HCT116 (cell line): Measurements from ENCODE around the gene PLEK. TPM values are rescaled to one million over a fixed set of nuclear protein-coding genes. Genes with fewer than 3 reads are reported as not detected.

Source experiments
- ATAC-seq: fragments of 200-7000 bp; cut with Tn5 transposase; 2 replicates; pipeline ENCODE4 v1.9.1; 2020; ENCODE audit warnings: mild to moderate bottlenecking, moderate library complexity
- BruUV-seq: library from RNA; stranded (reverse); fragments of 400-500 nt; replicated peaks from 2 replicates; lab custom pipeline; 2021; lab: Mats Ljungman, UMichigan
- CTCF ChIA-PET: fragments of 300-600 bp; sonication (Branson Sonifier 250); formaldehyde crosslinking; loops from one replicate; lab custom pipeline; 2021; ENCODE audit warnings: antibody characterized with exemption; lab: Charles Lee
- POLR2A ChIA-PET: fragments of 300-600, 350-600 bp; sonication (Branson Sonifier 250); formaldehyde crosslinking; loops from one replicate; lab custom pipeline; 2021; ENCODE audit warnings: antibody characterized with exemption; lab: Charles Lee
- RAD21 ChIA-PET, 2 experiments: fragments of 300-600 bp; sonication (Branson Sonifier 250); formaldehyde crosslinking; loops; one replicate each; lab custom pipeline; 2023; ENCODE audit warnings: low total read pairs in 2 of 2; ENCODE audit not compliant: uncharacterized antibody in 2 of 2, unreplicated experiment in 2 of 2, low non-redundant PET in 1 of 2; lab: Charles Lee
- DNase-seq: peaks from one replicate; pipeline ENCODE4 v3.0.0-alpha.2; 2010; ENCODE audit warnings: low read depth, low spot score
- H2AFZ ChIP-seq: fragments of 200-600 bp; shearing (Covaris generic), sonication (generic); 2 replicates; pipeline ENCODE4 v1.6.1; 2017; ENCODE audit warnings: low read depth, mixed run types, mixed read lengths, antibody characterized with exemption, low read length; ENCODE audit not compliant: poor library complexity, severe bottlenecking
- H3K27ac ChIP-seq: 2 replicates; pipeline ENCODE4 v1.5.1; 2012; ENCODE audit warnings: low read depth, low read length
- H3K27me3 ChIP-seq: fragments of 200-600 bp; sonication (generic); 2 replicates; pipeline ENCODE4 v1.6.1; 2016; ENCODE audit warnings: mixed run types, low read length, mixed read lengths; ENCODE audit not compliant: insufficient read depth
- H3K36me3 ChIP-seq, 2 experiments: fragments of 200-500 bp in 1 of 2; fragments of 200-600 bp in 1 of 2; sonication (Bioruptor generic) in 1 of 2; sonication (generic) in 1 of 2; 2 replicates each; pipeline versions ENCODE4 v1.5.1 to v1.6.1; 2014 to 2016; ENCODE audit warnings: low read length in 2 of 2, inconsistent platforms in 1 of 2, mixed read lengths in 1 of 2, mixed run types in 1 of 2; ENCODE audit not compliant: insufficient read depth in 2 of 2, control insufficient read depth in 1 of 2
- H3K4me1 ChIP-seq, 2 experiments: fragments of 200-600 bp in 1 of 2; sonication (generic) in 1 of 2; 2 replicates each; pipeline versions ENCODE4 v1.5.1 to v1.6.1; 2012 to 2017; ENCODE audit warnings: low read length in 2 of 2, inconsistent platforms in 1 of 2, mild to moderate bottlenecking in 1 of 2, mixed read lengths in 1 of 2, mixed run types in 1 of 2, moderate library complexity in 1 of 2; ENCODE audit not compliant: insufficient read depth in 2 of 2, control insufficient read depth in 1 of 2
- H3K4me2 ChIP-seq: fragments of 200-600 bp; sonication (generic); 2 replicates; pipeline ENCODE4 v1.6.1; 2017; ENCODE audit warnings: mixed run types, low read length, mixed read lengths
- H3K4me3 ChIP-seq, 2 experiments: fragments of 200-600 bp in 1 of 2; sonication (generic) in 1 of 2; replicated peaks in 1 of 2; 2 replicates each; pipeline ENCODE4 v1.5.1; 2011 to 2016; ENCODE audit warnings: low read length in 2 of 2, control low read depth in 1 of 2, low read depth in 1 of 2, mild to moderate bottlenecking in 1 of 2, mixed read lengths in 1 of 2, mixed run types in 1 of 2
- H3K79me2 ChIP-seq: fragments of 200-600 bp; sonication (generic); 2 replicates; pipeline ENCODE4 v1.6.1; 2017; ENCODE audit warnings: mild to moderate bottlenecking, mixed run types, low read length, moderate library complexity, mixed read lengths; ENCODE audit not compliant: insufficient read depth
- H3K9ac ChIP-seq: fragments of 200-600 bp; sonication (generic); 2 replicates; pipeline ENCODE4 v1.6.1; 2016; ENCODE audit warnings: low read length, mixed read lengths
- H3K9me2 ChIP-seq: fragments of 200-600 bp; sonication (generic), shearing (Covaris generic); 2 replicates; pipeline ENCODE4 v1.6.1; 2017; ENCODE audit warnings: mixed run types, mild to moderate bottlenecking, moderate library complexity; ENCODE audit not compliant: insufficient read depth
- H3K9me3 ChIP-seq, 2 experiments: fragments of 200-500 bp in 1 of 2; fragments of 200-600 bp in 1 of 2; sonication (Bioruptor generic) in 1 of 2; sonication (generic) in 1 of 2; 2 replicates each; pipeline ENCODE4 v1.6.1; 2014 to 2017; ENCODE audit warnings: low read length in 2 of 2, mixed read lengths in 2 of 2, inconsistent platforms in 1 of 2, low read depth in 1 of 2, mild to moderate bottlenecking in 1 of 2, mixed run types in 1 of 2, moderate library complexity in 1 of 2; ENCODE audit not compliant: control insufficient read depth in 1 of 2, insufficient read depth in 1 of 2
- H4K20me1 ChIP-seq: fragments of 200-600 bp; sonication (generic), shearing (Covaris generic); 2 replicates; pipeline ENCODE4 v1.6.1; 2017; ENCODE audit warnings: mixed run types, mild to moderate bottlenecking, moderate library complexity; ENCODE audit not compliant: insufficient read depth
- CBX3 ChIP-seq: IDR thresholded peaks from 2 replicates; pipeline ENCODE4 v1.6.1; 2012; ENCODE audit warnings: low read depth
- CEBPB ChIP-seq: IDR thresholded peaks from 2 replicates; pipeline ENCODE4 v1.6.1; 2012; ENCODE audit warnings: low read depth
- FOSL1 ChIP-seq: IDR thresholded peaks from 2 replicates; pipeline ENCODE4 v1.6.1; 2012; ENCODE audit warnings: low read depth
- JUND ChIP-seq: IDR thresholded peaks from 2 replicates; pipeline ENCODE4 v1.6.1; 2012
- POLR2AphosphoS5 ChIP-seq: IDR thresholded peaks from 2 replicates; pipeline ENCODE4 v1.6.1; 2011; ENCODE audit warnings: mild to moderate bottlenecking, low read depth, low read length, moderate library complexity
- RAD21 ChIP-seq: IDR thresholded peaks from 2 replicates; pipeline ENCODE4 v1.6.1; 2012; ENCODE audit warnings: low read depth, mild to moderate bottlenecking
- SIN3A ChIP-seq: IDR thresholded peaks from 2 replicates; pipeline ENCODE4 v1.6.1; 2012; ENCODE audit warnings: low read depth
- SP1 ChIP-seq: IDR thresholded peaks from 2 replicates; pipeline ENCODE4 v1.6.1; 2012; ENCODE audit warnings: low read depth
- TCF7L2 ChIP-seq: IDR thresholded peaks from 2 replicates; pipeline ENCODE4 v1.7.0; 2011; ENCODE audit warnings: borderline replicate concordance, inconsistent platforms; ENCODE audit not compliant: insufficient read depth, insufficient read length; ENCODE audit errors: extremely low read depth
- YY1 ChIP-seq: IDR thresholded peaks from 2 replicates; pipeline ENCODE4 v1.6.1; 2011; ENCODE audit warnings: low read length, low read depth, moderate library complexity, mild to moderate bottlenecking; ENCODE audit not compliant: insufficient replicate concordance; ENCODE audit errors: extremely low read depth
- ZFX ChIP-seq: fragments of 450-650 bp; IDR thresholded peaks from 2 replicates; pipeline ENCODE4 v1.6.1; 2017
- ZNF274 ChIP-seq: fragments of 200-500 bp; sonication (Bioruptor generic); IDR thresholded peaks from 2 replicates; pipeline ENCODE4 v1.6.1; 2014; ENCODE audit warnings: mild to moderate bottlenecking, low read depth, low read length, inconsistent platforms
- intact Hi-C: fragments of 100-400 bp; cut with micrococcal nuclease; formaldehyde crosslinking; loops from 2 replicates; pipeline ENCODE4 v1.10.0; 2022
- total RNA-seq: library from RNA; stranded (reverse); gene quantifications from one replicate; pipeline ENCODE4 v1.2.1, GENCODE V29; 2021; ENCODE audit not compliant: unreplicated experiment
- TF ChIP-seq, protein P1 (sequence below): IDR thresholded peaks from 2 replicates; pipeline ENCODE4 v1.6.1; 2012
- TF ChIP-seq, protein P2 (sequence below): IDR thresholded peaks from 2 replicates; pipeline ENCODE4 v1.6.1; 2011; ENCODE audit warnings: mild to moderate bottlenecking, low read length, moderate library complexity; ENCODE audit not compliant: insufficient replicate concordance; ENCODE audit errors: extremely low read depth

Gene PLEK
- total RNA-seq, 1 experiment from 2014 or later, result 0.22 TPM

DNA sequence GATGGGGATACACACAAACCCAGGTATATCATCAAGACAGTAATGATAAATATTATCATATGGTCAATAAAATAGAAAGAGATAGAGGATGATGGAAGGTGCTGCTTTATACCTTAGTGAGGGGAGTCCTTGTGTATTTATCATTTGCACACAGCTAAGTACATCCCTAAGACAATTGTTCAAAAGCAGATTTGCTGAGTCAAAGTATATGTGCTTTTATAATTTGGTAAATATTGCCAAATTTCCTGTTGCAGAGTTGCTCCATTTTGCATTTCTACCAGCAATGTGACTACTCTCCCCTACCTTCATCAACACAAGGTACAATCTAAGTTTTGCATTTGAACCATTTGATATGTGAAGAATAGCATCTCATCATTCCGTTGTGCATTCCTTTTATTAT, 22.6 kb upstream of the PLEK start:
- Histone ChIP-seq H3K9me3 (no peaks in the 10 kb centered on the region), H3K36me3 (no peaks in the 10 kb centered on the region), H2AFZ (no peak overlapping the region), H3K79me2 (no peaks in the 10 kb centered on the region), H3K9me2 (no peaks in the 10 kb centered on the region), H3K4me3 (no peak overlapping the region), H4K20me1 (no peaks in the 10 kb centered on the region), H3K27ac (no peak overlapping the region), H3K27me3 (peaks cover 9% of the 10 kb centered on the region; the same call in 1 of the 2 replicates), H3K4me2 (no peak overlapping the region), H3K9ac (no peak overlapping the region), H3K4me1 (peaks cover 0 to 6% of the 10 kb centered on the region in 2 experiments; a peak in 2 of 4 replicates)
- intact Hi-C loops, result no loop called here
- DNase-seq (no peak), ATAC-seq (no peak)
- TF ChIP-seq TCF7L2 (no peak), RAD21 (no peak), POLR2AphosphoS5 (no peak), SIN3A (no peak), CEBPB (no peak), SP1 (no peak), FOSL1 (no peak)
- TF ChIP-seq, protein P1, sequence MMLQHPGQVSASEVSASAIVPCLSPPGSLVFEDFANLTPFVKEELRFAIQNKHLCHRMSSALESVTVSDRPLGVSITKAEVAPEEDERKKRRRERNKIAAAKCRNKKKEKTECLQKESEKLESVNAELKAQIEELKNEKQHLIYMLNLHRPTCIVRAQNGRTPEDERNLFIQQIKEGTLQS, result no peak
- ChIA-PET POLR2A (no interaction called here), RAD21 (no interaction called here), CTCF (no interaction called here)
- no TSS peak for BruUV-seq

DNA sequence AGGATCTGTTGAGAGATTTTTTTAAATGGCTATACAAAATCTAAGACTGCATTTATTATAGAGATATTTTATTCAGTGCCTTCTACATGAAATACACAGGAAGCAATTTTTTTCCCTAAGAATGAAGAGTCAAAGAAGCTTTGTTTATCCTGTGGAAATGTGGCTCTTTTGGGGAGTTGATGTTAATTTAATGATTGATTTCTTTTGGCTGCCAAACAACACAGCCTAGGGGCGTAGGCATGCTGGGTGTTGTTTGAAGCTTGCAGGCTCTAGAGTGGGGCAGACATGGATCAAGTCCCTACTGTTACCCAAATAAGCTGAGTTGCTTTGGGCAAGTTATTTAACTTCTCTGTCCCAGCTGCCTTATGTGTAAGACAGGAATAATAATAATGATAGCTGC, 21.1 kb upstream of the PLEK start:
- TF ChIP-seq TCF7L2 (no peak), CEBPB (no peak), CBX3 (no peak), ZNF274 (no peak), YY1 (no peak), JUND (no peak), ZFX (no peak)
- TF ChIP-seq, protein P2, sequence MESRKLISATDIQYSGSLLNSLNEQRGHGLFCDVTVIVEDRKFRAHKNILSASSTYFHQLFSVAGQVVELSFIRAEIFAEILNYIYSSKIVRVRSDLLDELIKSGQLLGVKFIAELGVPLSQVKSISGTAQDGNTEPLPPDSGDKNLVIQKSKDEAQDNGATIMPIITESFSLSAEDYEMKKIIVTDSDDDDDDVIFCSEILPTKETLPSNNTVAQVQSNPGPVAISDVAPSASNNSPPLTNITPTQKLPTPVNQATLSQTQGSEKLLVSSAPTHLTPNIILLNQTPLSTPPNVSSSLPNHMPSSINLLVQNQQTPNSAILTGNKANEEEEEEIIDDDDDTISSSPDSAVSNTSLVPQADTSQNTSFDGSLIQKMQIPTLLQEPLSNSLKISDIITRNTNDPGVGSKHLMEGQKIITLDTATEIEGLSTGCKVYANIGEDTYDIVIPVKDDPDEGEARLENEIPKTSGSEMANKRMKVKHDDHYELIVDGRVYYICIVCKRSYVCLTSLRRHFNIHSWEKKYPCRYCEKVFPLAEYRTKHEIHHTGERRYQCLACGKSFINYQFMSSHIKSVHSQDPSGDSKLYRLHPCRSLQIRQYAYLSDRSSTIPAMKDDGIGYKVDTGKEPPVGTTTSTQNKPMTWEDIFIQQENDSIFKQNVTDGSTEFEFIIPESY, result no peak
- POLR2A ChIA-PET, result no interaction called here
- intact Hi-C loops, result no loop called here
- H3K9me3 ChIP-seq, result no peaks in the 10 kb centered on the region
- CTCF ChIA-PET, result no interaction called here
- no peak overlapping the region for H3K4me2 ChIP-seq
- ATAC-seq (no peak), DNase-seq (no peak)
- RAD21 ChIA-PET, result no interaction called here
- H4K20me1 ChIP-seq, result no peaks in the 10 kb centered on the region
- no TSS peak for BruUV-seq
- H3K36me3 ChIP-seq, result no peaks in the 10 kb centered on the region
- H3K4me3 ChIP-seq, result no peak overlapping the region
- no peak overlapping the region for H3K27ac ChIP-seq
- H2AFZ ChIP-seq, result no peak overlapping the region
- H3K79me2 ChIP-seq, result no peaks in the 10 kb centered on the region
- H3K27me3 ChIP-seq, result peaks cover 9% of the 10 kb centered on the region; the same call in 1 of the 2 replicates
- no peaks in the 10 kb centered on the region for H3K9me2 ChIP-seq
- no peaks in the 10 kb centered on the region for H3K4me1 ChIP-seq
- no peak overlapping the region for H3K9ac ChIP-seq
